ENCODE results near the gene CARF.

CARF gene

GRCh38 chr2:202918860-202919259, 6.8 kb downstream of the CARF start:
- TF ChIP-seq CTCF (IDR thresholded peaks at IDR 0.05; ENCODE audit: control insufficient read depth, extremely low read depth, insufficient read depth): no peak
- no peak overlapping the region for H3K4me3 ChIP-seq (ENCODE audit: low read depth, low read length)
- DNase-seq (ENCODE audit: low read depth): no peak

DNA sequence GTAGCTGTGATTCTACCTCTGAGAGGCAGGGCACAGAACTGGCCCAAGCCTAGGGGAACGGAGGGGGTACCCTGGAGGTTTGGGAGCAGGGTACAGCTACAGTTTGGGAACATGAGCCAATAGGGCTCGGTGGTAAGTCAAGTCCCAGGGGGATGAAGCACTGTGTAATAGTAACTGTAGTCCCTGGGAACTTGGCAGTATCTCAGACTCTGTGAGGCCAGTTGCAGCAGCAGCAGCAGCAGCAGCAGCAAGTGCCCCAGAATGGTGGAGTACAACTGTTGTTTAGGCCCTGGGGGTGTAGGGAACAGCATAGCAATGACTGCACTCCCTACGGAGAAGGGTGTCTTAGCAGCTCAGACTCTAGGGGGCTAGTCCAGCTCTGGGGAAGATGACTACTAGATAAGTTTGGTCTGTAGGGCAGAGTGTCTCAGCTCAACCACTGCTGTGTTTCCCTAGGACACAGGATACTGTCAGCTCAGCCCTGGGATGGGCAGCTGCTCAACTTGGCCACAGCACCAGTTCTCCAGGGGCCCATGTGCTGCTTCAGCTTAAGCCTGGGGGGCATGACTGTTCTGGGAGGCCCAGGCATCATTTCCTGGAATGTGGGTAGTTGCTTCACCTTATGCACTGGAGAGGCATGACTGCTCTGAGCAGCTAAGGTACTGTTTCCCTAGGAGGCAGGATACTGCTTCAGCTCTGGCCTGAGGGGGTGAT, 20.5 kb downstream of the CARF start:
- TF ChIP-seq CTCF (IDR thresholded peaks at IDR 0.05; ENCODE audit: control insufficient read depth, extremely low read depth, insufficient read depth): no peak
- DNase-seq (ENCODE audit: low read depth): no peak
- H3K4me3 ChIP-seq (ENCODE audit: low read depth, low read length): no peak overlapping the region

DNA sequence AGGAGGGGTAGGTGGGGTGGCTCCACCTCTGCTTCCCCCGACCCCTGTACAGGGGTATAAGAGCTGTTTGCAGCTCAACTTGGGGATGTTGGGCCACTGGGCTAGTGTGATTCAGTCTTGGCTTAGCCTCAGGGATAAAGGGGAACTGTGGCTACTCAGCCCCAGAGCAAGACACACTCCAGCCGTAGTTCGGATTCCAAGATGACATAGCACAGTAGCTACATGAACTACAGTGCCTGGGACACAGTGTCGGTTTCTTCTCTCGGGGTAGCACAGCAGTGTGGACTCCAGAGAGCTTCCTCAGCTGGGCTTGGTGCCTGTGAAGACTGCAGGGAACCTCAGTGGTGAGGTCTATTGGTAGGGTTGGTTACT, 21.1 kb downstream of the CARF start:
- DNase-seq (ENCODE audit: low read depth): no peak
- TF ChIP-seq CTCF (IDR thresholded peaks at IDR 0.05; ENCODE audit: control insufficient read depth, extremely low read depth, insufficient read depth): no peak
- no peak overlapping the region for H3K4me3 ChIP-seq (ENCODE audit: low read depth, low read length)

DNA sequence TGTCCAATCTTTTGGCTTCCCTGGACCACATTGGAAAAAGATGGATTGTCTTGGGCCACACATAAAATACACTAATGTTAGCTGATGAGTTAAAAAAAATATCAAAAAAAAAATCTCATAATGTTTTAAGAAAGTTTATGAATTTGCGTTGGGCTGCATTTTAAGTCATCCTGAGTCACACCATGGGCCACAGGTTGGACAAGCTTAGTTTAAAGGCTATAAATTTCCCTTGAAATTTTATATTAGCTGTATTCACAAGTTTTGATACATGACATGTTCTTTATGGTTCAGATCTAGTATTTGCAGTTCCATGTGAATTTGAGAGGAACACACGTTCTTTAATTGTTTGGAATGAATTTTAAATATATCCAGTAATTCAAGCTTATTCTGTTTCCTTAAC, 21.9 kb downstream of the CARF start:
- TF ChIP-seq CTCF (IDR thresholded peaks at IDR 0.05; ENCODE audit: control insufficient read depth, extremely low read depth, insufficient read depth): no peak
- no peak overlapping the region for H3K4me3 ChIP-seq (ENCODE audit: low read depth, low read length)
- DNase-seq (ENCODE audit: low read depth): no peak

GRCh38 chr2:202934456-202934855, 22.4 kb downstream of the CARF start:
- DNase-seq (ENCODE audit: low read depth): no peak
- no peak for TF ChIP-seq CTCF (IDR thresholded peaks at IDR 0.05; ENCODE audit: control insufficient read depth, extremely low read depth, insufficient read depth)
- H3K4me3 ChIP-seq (ENCODE audit: low read depth, low read length): no peak overlapping the region

- DNase-seq (ENCODE audit: low read depth): no peak
- TF ChIP-seq CTCF (IDR thresholded peaks at IDR 0.05; ENCODE audit: control insufficient read depth, extremely low read depth, insufficient read depth): no peak
- H3K4me3 ChIP-seq (ENCODE audit: low read depth, low read length): no peak overlapping the region
These were observed 26.9 kb downstream of the CARF start for GRCh38 chr2:202938960-202939359.

DNA sequence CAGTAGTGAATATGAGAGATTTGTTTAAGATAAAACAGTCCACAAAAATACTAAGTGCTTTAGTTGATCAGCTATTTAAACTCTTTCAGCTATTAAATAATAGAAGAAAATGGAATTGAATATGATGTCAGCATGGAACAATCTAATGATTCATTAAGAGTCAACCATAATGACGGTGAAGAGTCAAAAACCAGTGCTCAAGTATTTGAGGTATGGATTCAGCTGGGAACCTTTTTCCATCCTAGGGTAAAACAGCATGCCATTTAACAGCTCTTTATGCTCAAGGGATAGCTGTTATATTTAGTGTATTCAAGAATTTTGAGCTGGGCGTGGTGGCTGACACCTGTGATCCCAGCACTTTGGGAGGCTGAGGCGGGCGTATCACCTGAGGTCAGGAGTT, 29.7 kb downstream of the CARF start:
- TF ChIP-seq CTCF (IDR thresholded peaks at IDR 0.05; ENCODE audit: control insufficient read depth, extremely low read depth, insufficient read depth): no peak

More for the DNA sequence above, 29.7 kb downstream of the CARF start:
- DNase-seq (ENCODE audit: low read depth): no peak
- H3K4me3 ChIP-seq (ENCODE audit: low read depth, low read length): no peak overlapping the region

Data from LNCaP clone FGC (cell line).